Muscle of arm (tissue), 12 donors: Measurements from ENCODE around the gene SQSTM1. TPM values are rescaled to one million over a fixed set of nuclear protein-coding genes. Genes with fewer than 3 reads are reported as not detected.
"Not testable (repeated sequence)": the region's sequence is repeated elsewhere in the genome, so short reads cannot be mapped to it uniquely, and the experiment has no call there.

Source experiments
- DNase-seq: peaks from one replicate; pipeline ENCODE4 v3.0.0-alpha.2; 2013
- polyA plus RNA-seq, 12 donors: library from polyadenylated mRNA; unstranded; fragments of 120-200 nt; gene quantifications; one replicate each; pipeline ENCODE4 v1.2.1, GENCODE V29; 2013; ENCODE audit not compliant: insufficient read length in 12 of 12

The SQSTM1 gene
- polyA plus RNA-seq, 12 donors = 48.6 to 74.6 (median 57.9) TPM; not detected in 1

DNA sequence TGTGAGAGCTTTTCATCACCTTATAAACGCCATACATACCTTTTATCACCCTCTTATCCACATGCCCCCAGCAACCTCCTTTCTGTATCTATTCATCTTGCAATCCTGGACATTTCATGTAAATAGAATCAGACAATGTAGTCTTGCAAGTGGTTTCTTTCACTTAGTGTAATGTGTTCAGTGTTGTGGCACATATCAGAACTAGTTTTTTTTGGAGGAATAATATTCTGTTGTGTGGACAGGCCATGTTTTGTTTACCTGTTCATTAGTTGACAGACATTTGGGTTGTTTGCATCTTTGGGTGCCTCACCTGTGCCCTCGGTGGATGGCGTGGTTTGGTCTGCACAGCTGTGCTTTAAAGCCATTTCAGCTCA is 1.3 kb downstream of the SQSTM1 start:
- DNase-seq = no peak

DNA sequence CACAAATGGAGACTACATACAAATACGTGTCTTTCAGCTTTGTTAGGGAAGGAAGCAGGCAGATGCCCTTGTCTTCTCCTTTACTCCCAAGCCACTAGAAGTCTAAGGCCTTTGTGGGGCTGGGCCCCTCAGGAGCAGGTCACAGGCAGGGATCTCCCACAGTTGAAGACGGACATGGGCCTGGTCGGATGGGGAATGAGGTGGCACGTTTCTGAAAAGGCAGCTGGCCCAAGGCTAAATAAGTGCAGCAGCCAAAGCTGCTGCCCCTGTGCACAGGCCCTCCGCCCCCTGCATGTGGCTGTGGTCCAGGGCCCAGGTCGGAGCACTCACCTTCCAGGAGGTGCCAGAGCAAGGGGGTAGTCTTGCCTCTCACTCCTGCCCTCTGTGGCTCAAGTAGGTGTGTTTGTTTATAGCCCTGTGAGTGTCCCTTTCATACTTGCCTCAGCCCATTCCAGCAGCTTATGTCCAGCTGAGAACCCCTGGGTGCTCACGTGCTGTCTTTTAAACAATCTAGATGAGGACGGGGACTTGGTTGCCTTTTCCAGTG is 1.8 kb downstream of the SQSTM1 start:
- no peak for DNase-seq

DNA sequence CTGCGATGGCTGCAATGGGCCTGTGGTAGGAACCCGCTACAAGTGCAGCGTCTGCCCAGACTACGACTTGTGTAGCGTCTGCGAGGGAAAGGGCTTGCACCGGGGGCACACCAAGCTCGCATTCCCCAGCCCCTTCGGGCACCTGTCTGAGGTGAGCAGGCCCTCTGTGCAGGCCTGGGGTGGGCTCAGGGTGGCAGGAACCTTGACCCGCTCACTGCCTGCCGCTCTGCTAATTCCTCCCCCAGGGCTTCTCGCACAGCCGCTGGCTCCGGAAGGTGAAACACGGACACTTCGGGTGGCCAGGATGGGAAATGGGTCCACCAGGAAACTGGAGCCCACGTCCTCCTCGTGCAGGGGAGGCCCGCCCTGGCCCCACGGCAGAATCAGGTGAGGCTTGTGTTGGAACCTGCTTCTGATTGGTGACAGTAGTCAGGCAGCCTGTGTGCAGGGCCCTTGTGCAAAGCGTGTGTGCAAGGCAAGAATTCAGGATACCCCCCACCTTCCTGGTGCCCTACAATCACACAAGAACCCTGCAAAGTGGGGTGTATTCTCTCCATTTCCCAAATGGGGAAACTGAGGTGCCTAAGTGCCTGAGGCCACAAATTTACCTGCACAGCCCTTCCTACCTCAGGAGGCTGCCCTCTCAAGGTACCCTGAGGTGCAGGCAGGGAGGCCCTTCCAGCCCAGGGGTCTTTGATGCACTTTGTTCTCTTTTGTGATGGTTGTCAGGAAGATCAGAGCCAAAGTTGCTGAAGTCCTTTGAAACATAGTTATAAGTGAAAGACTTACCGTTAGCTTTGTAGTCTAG is 3.4 kb downstream of the SQSTM1 start:
- no peak for DNase-seq

GRCh38 chr5:179824745-179825112 is 4.0 kb downstream of the SQSTM1 start:
- no peak for DNase-seq

- DNase-seq = no peak
Measured at GRCh38 chr5:179825655-179826182, 5.0 kb downstream of the SQSTM1 start.

DNA sequence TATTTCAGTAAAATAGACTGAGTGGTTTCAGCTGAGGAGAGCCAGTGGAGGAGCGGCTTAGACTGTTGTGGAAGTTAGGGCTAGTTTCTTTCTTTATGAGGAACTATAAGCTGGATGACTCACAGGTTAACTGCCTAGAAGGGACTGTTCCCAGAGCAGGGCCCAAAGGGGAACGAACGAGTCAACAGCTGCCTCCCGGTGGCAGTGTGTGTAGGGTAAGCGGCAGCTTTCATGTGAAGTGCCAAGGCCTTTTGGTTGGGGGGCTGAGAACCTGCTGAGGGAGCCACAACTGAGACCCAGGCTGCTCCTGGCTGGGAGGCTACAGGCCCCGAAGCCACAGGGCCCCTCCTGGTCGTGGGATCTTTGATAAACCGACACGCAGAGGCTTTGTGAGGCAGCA is 7.0 kb downstream of the SQSTM1 start:
- no peak for DNase-seq

DNA sequence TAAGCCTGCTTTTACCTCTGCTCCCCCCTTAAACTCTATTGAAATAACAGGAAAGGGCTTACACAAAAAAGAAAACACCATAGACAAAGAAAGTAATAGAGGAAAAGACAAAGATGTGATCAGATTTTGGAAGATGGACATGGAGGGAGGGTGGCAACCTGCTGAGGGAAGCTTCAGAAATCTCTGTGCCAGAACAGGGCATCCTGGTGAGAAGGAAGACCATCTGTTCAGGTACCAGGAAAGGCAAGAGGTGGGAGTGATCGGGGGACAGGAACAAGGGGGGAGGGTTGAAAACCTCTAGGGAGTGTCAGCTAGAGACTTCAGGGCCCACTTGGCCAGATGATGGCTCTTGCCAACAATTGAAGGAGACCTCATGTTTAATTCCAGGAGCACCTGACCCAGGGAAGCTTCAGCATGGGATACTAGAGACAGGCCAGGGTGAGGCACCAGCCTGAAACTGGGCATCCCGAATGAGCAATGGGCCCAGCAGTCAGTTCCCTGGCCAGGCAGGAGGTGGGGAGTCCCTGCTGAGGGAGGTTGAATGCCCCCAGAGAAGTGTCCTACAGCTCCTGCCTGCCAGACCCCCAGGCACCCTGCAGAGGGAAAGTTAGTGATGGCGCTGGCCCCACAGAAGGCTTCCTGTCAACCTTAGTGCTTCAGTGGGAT is 8.2 kb downstream of the SQSTM1 start:
- no peak for DNase-seq

GRCh38 chr5:179829732-179830435 is 9.2 kb downstream of the SQSTM1 start:
- DNase-seq = no peak

DNA sequence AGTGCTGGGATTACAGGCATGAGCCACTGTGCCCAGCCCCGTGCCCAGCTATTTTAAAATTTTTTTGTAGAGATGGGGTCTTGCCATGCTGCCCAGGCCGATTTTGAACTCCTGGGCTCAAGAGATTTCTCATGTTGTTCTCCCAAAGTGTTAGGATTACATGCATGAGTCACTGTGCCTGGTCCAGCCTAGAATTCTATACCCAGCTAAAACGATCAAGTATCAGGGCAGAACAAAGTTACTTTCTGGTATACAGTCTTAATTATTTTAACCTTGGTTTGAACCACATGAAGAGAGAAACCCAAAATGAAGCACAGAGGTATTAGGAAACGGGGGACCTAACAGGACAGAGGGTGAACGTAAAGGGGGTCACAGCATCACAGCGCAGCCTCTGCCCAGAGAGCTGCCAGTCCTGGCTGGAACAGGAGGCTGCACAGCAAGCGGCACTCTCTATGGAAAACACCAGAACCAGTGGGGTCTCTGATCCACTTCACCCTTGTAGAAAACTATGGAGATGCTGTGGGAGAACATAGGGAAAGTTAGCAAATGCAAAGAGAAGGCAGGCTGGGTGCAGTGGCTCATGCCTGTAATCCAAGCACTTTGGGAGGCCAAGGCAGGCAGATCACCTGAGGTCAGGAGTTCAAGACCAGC is 10.2 kb downstream of the SQSTM1 start:
- DNase-seq = no peak

DNA sequence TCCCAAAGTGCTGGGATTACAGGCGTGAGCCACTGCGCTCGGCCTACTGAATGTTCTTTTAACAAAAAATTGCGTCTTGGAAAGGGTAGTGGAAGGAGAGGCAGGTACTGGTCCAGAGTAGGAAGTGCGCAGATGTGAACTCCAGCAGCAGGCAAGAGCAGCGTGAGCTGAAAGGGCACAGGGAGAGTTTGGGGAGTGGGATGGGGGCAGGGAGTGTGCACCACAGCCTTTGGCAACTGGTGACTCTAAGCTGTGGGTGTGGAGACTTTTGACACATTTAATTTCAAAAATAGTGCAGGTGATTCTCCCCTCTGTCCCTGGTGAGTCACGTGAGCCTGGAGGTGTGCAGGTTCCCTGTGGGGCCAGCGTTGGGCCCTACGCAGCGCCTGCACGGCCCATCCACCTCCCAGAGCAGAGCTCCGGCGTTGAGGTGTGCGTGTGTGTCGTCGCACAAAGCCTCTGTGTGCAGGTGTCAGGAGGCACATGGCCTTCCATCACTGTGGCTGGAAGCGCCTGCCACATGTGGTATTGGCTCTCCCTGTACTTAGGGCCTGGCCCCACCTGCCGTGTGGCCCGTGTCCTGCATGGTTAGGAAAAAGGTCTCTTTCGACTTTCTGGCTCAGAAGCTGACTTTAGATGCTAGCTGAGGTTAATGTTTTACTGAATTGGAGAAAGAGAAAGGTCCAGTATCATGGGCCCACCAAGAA is 11.5 kb downstream of the SQSTM1 start:
- no peak for DNase-seq

GRCh38 chr5:179833056-179833708 is 12.5 kb downstream of the SQSTM1 start:
- no peak for DNase-seq

GRCh38 chr5:179833709-179834070 is 13.0 kb downstream of the SQSTM1 start:
- no peak for DNase-seq

- DNase-seq = no peak
Measured at GRCh38 chr5:179834120-179834519, 13.4 kb downstream of the SQSTM1 start.

DNA sequence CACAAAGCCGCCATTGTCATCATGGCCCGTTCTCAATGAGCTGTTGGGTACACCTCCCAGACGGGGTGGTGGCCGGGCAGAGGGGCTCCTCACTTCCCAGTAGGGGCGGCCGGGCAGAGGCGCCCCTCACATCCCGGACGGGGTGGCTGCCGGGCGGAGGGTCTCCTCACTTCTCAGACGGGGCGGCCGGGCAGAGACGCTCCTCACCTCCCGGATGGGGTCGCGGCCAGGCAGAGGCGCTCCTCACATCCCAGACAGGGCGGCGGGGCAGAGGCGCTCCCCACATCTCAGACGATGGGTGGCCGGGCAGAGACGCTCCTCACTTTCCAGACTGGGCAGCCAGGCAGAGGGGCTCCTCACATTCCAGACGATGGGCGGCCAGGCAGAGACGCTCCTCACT is 14.2 kb downstream of the SQSTM1 start:
- not testable (repeated sequence) for DNase-seq

GRCh38 chr5:179836225-179837019 is 15.7 kb downstream of the SQSTM1 start:
- no peak for DNase-seq

DNA sequence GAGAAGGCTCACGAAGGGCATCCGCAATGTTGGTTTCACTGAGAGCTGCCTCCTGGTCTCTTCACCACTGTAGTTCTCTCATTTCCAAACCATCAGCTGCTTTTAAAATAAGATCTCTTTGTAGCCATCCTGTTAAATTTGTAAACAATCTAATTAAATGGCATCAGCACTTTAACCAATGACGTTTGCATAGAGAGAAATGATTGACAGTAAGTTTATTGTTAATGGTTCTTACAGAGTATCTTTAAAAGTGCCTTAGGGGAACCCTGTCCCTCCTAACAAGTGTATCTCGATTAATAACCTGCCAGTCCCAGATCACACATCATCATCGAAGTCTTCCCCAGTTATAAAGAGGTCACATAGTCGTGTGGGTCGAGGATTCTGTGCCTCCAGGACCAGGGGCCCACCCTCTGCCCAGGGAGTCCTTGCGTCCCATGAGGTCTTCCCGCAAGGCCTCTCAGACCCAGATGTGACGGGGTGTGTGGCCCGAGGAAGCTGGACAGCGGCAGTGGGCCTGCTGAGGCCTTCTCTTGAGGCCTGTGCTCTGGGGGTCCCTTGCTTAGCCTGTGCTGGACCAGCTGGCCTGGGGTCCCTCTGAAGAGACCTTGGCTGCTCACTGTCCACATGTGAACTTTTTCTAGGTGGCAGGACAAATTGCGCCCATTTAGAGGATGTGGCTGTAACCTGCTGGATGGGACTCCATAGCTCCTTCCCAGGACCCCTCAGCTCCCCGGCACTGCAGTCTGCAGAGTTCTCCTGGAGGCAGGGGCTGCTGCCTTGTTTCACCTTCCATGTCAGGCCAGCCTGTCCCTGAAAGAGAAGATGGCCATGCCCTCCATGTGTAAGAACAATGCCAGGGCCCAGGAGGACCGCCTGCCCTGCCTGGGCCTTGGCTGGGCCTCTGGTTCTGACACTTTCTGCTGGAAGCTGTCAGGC is 16.6 kb downstream of the SQSTM1 start:
- no peak for DNase-seq

- no peak for DNase-seq
Measured at GRCh38 chr5:179839328-179840256, 18.9 kb downstream of the SQSTM1 start.
